GM12872 (cell line): ENCODE measurements around the gene BPTF.

Source experiments
- TF ChIP-seq, protein P1 (sequence below): IDR thresholded peaks from 3 replicates; pipeline ENCODE4 v1.5.1; 2011; ENCODE audit warnings: low read depth, mild to moderate bottlenecking, low read length, moderate library complexity; ENCODE audit not compliant: insufficient read depth

BPTF gene

DNA sequence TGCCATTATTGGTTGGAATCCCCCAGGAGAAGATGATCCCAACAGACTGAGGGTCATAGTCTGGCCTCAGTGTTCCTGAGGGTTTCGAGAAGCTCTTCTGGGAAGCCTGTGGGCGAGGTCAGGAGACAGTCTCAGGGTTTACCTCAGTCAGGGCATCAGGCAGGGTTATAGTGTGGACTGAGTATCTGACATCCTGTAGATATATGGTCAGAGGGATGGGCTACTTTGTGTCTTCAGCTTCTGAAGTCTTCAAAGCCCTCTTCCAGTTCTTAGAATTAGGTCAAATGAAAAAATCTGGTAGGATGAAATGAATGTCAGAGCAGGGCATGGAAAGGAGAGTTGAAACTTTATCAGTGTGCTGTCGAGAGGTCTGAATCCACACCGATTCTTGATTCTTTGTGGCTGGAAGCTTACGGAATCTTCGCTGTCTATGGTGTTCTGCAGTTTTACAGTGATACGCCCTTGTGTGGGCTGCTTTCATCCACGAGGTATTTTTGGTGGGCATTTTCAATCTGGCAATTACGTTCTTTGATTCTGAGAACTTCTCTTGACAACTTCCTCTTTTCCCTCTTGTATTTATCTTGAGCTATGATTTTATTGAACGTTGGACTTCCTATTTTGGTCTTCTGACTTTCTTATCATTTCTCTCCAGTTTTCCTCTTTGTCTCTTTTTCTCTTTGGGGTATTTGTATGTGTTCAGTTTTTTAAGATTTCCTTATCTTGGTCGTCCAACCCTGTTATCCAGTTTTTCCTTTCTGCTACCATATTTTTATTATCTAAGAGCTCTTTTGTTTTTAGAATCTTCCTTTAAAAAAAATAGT, 30.4 kb downstream of the BPTF start:
- TF ChIP-seq, protein P1, sequence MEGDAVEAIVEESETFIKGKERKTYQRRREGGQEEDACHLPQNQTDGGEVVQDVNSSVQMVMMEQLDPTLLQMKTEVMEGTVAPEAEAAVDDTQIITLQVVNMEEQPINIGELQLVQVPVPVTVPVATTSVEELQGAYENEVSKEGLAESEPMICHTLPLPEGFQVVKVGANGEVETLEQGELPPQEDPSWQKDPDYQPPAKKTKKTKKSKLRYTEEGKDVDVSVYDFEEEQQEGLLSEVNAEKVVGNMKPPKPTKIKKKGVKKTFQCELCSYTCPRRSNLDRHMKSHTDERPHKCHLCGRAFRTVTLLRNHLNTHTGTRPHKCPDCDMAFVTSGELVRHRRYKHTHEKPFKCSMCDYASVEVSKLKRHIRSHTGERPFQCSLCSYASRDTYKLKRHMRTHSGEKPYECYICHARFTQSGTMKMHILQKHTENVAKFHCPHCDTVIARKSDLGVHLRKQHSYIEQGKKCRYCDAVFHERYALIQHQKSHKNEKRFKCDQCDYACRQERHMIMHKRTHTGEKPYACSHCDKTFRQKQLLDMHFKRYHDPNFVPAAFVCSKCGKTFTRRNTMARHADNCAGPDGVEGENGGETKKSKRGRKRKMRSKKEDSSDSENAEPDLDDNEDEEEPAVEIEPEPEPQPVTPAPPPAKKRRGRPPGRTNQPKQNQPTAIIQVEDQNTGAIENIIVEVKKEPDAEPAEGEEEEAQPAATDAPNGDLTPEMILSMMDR = no peak

DNA sequence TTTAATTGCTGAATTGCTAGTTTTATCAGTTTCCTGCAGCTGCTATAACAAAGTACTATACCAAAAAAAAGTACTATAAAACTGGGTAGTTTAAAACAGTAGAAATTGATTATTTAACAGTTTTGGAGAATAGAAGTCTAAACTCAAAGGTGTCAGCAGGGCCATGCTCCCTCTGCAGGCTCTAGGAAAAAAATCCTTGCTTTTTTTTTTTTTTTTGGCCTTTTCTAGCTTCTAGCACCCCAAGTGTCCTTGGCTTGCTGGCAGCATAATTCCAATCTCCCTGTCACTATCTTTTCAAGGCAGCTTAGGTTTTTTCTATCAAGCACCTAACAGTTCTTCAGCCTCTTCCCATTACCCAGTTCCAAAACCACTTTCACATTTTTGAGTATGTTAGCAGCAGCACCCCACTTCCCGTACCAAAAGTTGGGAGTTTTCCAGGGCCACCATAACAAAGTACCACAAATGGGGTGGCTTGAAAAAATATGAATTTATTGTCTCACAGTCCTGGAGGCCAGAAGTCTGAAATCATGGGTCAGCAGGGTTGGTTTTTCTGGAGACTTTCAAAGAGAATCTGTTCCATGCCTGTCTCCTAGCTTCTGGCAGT, 37.4 kb downstream of the BPTF start:
- TF ChIP-seq, protein P1 = no peak

DNA sequence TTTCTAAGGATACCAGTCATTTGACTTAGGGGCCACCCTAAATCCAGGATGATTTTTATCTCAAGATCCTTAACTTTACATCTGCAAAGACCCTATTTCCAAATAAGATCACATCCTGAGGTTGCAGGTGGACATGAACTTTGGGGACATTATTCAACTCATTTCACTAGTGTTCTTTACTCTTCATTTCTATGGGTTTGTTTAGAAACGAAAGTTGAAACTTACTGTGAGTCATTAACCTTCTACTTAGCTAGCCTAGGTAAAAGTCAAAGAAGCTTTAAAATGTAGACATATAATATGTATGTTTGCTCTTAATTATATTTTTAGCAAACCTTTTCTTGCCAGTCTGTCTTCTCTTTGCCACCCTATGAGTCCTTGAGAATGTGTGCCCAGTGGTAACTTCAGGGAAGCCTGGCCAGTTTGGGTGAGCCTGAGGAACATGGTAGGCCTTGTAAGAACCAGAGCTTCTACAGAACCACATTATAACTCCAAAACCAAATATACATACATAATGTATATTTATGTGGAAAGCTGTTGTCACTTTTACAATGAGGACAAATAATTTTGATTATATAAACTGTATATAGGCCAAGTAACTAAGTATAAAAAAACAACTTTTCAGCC, 38.4 kb downstream of the BPTF start:
- TF ChIP-seq, protein P1 = no peak

DNA sequence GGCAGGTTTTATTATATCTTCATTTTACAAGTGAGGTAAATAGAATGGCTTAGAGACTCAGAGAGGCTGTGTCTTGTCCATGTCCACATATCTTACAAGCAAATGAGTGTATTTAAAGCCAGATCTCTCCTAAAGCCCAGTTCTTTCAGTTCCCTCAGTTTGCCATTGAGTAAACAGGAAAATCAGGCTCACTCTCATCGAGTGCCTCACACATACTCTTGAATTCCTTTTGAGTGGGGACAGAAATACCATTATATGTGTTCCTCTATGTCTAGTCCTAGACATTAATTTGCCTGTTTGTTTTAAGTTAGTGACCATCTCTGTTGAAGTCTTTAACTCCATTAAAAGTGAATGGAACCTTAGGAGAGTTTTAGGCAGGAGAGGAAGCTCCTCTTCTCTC, 40.1 kb downstream of the BPTF start:
- TF ChIP-seq, protein P1 = no peak

DNA sequence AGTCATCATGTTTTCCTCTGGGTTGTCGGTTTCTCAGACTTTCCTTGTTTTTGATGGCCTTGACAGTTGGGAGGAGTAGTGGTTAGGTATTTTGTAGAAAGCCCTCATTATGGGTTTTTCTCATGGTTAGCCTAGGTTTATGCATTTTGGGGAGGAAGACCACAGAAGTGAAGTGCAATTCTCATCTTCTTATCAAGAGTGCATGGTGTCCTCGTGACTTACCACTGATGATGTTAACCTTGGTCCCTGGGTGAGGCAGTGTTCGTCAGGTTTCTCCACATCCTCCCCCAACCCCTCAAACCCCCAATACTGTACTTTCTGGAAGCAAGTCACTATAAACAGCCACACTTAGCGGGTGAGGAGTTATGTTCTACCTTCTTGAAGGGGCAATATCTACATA, 42.3 kb downstream of the BPTF start:
- TF ChIP-seq, protein P1 = no peak

DNA sequence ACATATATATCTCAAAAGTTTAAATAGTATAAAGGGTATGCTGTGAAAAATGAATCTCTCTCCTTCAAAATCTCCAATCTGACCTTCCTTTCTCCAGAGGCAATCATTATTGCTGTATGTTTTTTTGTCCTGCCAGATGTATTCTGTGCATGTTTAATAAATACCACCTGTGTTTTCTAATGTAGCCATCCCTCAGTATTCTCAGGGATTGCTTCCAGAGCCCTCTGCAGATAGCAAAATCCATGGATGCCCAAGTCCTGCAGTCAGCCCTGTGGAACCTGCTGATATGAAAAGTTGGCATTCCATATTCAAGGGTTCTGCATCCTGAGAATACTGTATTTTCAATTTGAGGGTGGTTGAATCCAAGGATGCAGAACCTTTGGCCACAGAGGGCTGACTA, 42.9 kb downstream of the BPTF start:
- TF ChIP-seq, protein P1 = no peak

DNA sequence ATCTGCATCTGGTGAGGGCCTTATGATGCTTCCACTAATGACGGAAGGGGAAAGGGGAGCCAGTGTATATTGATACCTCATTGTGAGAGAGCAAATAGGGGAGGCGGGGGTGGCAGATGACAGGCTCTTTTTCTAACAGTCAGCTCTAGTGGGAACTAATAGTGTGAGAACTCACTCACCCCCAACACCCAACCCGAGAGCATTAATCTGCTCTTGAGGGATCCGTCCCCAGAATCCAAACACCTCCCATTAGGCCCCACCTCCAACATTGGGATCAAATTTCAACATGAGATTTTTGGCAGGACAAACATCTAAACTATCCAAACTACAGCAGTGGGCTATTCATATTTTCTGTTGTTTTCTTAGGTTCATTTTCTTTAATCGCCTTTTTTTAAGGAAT, 54.4 kb downstream of the BPTF start:
- TF ChIP-seq, protein P1 = no peak
